Left renal pelvis (tissue), 4 donors: ENCODE data around the gene VWA2. TPM values are rescaled to one million over a fixed set of nuclear protein-coding genes. Genes with fewer than 3 reads are reported as not detected.
"Not testable (repeated sequence)": the region's sequence is repeated elsewhere in the genome, so short reads cannot be mapped to it uniquely, and the experiment has no call there.

ENCODE experiments used
- DNase-seq, 4 donors: peaks; one replicate each; pipeline ENCODE4 v3.0.0-alpha.2; 2013; ENCODE audit warnings: low read depth in 4 of 4, low spot score in 3 of 4
- polyA plus RNA-seq, 4 donors: library from polyadenylated mRNA; unstranded; fragments of 120-200 nt; gene quantifications; one replicate each; pipeline ENCODE4 v1.2.1, GENCODE V29; 2013; ENCODE audit not compliant: insufficient read length in 4 of 4

VWA2 gene
- polyA plus RNA-seq, 4 donors: 0.25 to 2.8 (median 2.0) TPM

DNA sequence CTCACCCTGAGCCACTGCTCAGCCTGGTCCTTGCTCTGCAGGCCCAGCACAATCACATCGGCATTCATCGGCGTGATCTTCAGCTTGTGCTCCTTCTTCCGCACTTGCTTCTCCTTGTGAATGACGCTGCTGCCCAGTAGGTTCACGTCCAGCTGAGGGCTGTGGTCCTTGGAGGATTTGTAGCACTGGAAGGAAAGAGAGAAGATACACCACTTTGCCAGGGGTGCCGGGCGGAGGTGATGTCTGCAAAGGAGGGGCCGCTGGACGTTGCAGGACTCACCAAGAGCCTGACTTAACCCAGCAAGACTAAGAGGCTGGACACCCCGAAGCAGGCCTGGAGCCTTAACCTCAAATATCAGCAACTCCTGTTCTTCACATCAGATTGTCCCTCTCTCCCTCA is 74.8 kb downstream of the VWA2 start:
- DNase-seq: no peak

DNA sequence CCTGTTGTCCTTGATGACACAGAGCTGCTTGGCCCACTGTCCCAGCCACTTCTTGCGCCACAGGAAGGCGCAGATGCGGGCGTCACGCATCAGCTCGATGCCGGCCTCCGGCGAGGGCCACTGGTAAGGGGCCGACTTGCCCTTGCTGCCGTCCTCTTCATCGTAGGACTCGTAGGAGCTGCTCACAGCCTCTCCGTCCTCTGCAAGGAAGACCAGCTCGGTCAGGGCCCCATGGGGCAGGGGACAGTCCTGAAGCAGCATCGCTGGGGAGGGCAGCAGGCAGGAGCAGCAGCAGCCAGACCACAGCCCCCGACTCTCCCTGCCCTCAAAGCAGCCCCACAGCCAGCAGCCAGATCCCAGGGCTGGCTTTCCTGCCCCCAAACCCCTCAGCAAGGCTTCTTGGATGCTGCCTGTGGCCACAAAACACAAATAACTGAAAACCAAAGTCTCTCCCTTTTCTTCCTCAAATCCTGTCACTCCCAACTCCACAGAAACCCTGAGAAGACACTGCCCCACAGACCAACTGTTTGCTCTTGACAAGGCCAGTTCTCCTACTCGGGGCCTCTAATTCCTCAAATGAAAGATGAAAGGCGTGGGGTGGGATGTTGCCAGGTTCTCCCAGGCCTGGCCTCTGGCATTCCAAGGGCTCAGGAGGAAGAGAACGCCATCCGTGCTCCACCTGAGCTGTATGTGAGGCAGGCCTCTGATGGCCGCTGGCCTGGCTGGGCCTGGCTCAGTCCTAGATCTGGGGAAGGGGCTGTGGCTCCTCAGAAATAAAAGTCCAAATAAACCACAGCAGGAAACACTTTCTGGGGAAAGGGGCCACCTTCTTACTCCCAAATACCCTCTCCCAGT is 76.7 kb downstream of the VWA2 start:
- DNase-seq: no peak

DNA sequence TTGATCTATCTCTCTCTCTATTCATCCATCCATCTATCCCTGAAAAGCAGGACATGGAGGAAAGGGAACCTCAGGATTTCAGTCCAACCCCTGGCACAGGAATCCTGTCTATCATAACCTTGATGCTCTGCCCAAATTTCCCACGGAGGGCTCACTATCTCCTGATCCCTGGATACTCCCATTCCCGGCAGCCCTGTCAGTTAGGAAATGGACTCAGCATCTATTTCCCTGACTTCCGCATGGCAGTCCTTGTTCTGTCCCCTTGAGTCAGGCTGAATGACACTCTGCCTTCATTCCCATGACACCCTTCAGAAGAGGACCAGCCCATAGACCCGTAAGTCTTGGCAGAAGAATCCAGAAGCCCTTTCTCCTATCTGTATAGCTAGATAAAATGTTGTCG is 77.7 kb downstream of the VWA2 start:
- no peak for DNase-seq

DNA sequence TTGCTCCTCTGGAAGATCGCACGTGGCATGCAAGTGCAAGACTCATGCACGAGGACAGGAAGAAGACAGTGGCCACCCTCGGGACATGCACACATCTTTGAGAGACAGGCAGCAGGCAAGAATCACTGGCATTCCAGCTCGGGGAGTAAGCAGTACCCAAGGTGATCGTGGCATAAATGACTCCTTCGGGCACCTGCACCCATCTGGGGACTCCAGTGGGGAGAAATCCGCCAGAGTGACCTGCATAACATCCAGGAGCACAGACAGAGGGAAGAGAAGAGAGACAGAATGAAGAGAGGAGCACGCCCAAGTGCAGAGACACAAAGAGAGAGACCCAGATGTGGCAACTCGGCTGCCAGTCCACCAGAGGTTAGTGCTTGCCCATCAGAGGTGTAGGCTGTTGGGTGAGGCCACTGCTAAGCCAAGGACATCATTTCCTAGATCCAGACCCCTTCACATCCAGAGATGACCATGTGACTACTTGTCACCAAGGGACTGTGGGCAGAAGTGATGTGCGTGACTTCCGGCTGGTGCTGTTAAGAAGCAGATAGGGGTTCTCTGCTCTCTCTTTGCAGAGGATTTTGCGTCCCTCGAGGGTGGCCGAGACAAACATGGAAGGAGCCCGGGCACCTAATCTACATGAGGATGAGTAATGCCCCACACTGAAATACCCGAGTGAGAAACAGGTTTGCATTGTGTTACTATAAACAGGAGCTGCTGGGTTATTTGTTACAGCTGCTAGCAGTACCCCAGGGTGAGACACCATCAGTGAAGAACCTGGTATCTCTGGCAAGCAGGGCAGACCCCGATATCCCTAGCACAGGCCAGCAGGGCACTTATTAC is 80.6 kb downstream of the VWA2 start:
- no peak for DNase-seq

GRCh38 chr10:114320249-114321116 is 81.4 kb downstream of the VWA2 start:
- no peak for DNase-seq

GRCh38 chr10:114322344-114322743 is 83.3 kb downstream of the VWA2 start:
- DNase-seq: no peak

- no peak for DNase-seq
Measured at GRCh38 chr10:114323023-114323422, 84.0 kb downstream of the VWA2 start.

GRCh38 chr10:114326795-114327194 is 87.7 kb downstream of the VWA2 start:
- DNase-seq: no peak

- DNase-seq: no peak
Measured at GRCh38 chr10:114327537-114328440, 88.7 kb downstream of the VWA2 start.

GRCh38 chr10:114328441-114328812 is 89.4 kb downstream of the VWA2 start:
- no peak for DNase-seq

GRCh38 chr10:114328874-114329273 is 89.8 kb downstream of the VWA2 start:
- DNase-seq: no peak

DNA sequence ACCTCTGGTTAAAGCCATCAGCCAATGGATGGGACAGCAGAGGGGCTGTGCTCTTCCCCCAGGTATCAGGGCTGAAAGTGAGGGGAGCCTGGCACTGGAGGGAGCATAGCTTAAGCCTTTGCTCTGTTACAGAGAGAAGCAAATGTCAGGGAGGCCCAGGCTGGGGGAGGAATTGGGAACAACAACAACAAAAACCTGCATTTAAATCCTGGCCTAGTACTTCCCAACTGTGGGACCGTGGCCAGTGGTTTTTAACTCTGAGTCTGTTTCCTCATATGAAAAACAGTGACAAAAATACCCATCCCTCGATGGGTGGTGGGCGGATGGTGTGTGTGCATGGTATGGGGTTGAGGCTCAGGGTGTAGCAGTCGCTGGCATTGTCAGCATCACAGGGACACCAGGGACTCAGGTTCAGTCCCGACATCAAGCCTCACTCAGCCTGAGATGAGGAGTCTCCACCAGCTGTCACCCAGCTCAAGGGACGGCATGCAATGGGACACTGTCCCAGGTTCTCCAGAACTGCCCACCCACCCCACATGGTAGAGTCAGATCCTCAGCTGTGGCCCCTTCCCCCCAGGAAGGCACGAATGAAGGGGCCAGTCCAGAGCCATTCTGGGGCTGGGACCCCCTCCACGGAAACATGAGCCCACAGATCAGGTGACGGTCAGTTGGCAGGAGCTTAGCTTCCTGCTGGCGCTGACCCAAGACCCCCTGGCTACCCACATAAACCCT is 90.7 kb downstream of the VWA2 start:
- DNase-seq: no peak

DNA sequence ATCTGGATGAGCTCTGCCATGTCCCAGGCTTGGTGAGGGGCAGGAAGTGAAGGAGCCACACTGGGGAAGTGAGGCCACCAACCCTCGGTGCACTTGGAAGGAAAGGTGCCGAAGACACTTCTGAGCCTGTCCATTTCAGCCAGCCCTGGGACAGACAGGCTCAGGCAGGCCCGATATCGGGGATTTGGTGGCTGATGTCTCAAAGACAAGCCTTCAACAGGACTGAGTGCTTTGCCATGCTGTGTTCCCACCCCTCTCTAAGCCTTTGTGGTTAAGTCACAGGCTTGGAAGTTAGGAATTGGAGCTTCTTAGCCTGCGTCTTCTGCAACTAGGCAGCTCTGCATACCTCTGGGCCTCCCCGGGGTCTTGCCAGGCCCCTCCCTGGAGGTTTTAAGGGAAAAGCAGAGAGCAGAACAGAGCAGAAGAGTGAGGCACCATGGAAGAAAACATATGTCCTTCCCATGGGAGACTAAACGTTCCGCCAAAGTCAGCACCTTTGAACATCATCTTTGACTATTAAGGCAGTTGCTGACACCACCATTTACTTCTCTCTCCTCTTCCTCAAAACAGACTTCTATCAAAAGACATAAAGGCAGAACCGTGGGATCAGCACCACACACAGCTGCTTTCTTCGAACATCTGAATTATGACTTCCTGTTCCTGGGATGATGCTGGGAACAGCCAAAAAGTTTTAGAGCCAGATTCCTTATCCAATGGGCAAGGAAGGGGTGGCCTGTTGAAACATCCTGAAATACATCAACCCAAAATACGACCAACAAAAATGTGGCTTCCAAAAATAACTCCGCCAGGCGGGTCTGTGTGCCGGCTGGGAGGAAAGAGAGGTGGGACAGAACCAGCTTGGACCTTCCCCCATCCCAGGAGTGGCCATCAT is 93.5 kb downstream of the VWA2 start:
- no peak for DNase-seq

- DNase-seq: not testable (repeated sequence)
Measured at GRCh38 chr10:114333441-114333840, 94.4 kb downstream of the VWA2 start.

GRCh38 chr10:114334301-114334700 is 95.2 kb downstream of the VWA2 start:
- no peak for DNase-seq

DNA sequence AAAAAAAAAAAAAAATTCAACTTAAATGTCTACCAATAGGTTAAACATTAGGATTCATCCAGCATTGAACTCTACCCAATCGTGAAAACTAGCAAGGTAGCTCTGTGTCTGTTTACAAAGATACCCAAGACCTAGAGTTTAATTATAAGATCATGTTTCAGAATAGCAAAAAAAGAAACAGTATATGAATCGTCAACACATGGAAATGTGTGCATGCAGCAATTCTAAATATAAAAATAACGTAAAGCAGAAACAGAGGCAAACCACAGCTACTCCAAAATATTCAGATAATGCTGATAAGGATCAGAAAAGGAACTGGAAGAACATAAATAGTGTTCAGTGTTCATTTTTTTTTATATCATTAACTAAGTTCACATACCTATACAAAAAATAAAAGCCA is 96.6 kb downstream of the VWA2 start:
- DNase-seq: no peak

- DNase-seq: no peak
Measured at GRCh38 chr10:114336823-114337509, 97.9 kb downstream of the VWA2 start.
